ENCODE data around the gene NPAS3. TPM values are rescaled to one million over a fixed set of nuclear protein-coding genes. Genes with fewer than 3 reads are reported as not detected.

Gene NPAS3
- total and polyA plus RNA-seq, 2 of the 8 experiments (the other 6 are each of a cell fraction or from before 2014, with no cell fraction given): 0.11 to 0.60 TPM

- no peaks in the 10 kb centered on the region for H3K9me3 ChIP-seq (ENCODE audit: insufficient read depth in 2 of 2, low read depth in 1 of 2, low read length in 1 of 2)
- no peak overlapping the region for H2BK5ac ChIP-seq (ENCODE audit: low read depth, low read length)
- H2AFZ ChIP-seq (ENCODE audit: low read length): no peak overlapping the region
- no peaks in the 10 kb centered on the region for H3K79me1 ChIP-seq (ENCODE audit: low read depth, low read length)
- no peak for FAIRE-seq
- no peak overlapping the region for H2BK12ac ChIP-seq (ENCODE audit: low read depth, low read length)
- no peak overlapping the region for H3K27ac ChIP-seq (ENCODE audit: low read depth, low read length)
- no peak overlapping the region for H2AK5ac ChIP-seq (ENCODE audit: low read depth, low read length)
- peaks cover 0 to 4% (median 0%) of the 10 kb centered on the region in 4 experiments; a peak in 1 of 7 replicates for H3K4me1 ChIP-seq (replicated peaks in 1 of 4; ENCODE audit: control insufficient read depth in 3 of 4, insufficient read depth in 4 of 4, low read length in 3 of 4)
- H4K91ac ChIP-seq (replicated peaks; ENCODE audit: insufficient read length, low read length): no peak overlapping the region
- no peaks in the 10 kb centered on the region for H3K36me3 ChIP-seq (ENCODE audit: control insufficient read depth in 2 of 4, insufficient read depth in 4 of 4, low read length in 3 of 4)
- H3K4me2 ChIP-seq (ENCODE audit: insufficient read depth in 1 of 2, low read depth in 2 of 2, low read length in 2 of 2): no peak overlapping the region
- no peak overlapping the region for H2BK120ac ChIP-seq (replicated peaks; ENCODE audit: low read depth, low read length)
- no peak overlapping the region for H2BK20ac ChIP-seq (ENCODE audit: low read length)
- TF ChIP-seq CTCF (IDR thresholded peaks at IDR 0.05; ENCODE audit: control extremely low read depth in 1 of 3, insufficient read depth in 1 of 3, low read depth in 1 of 3, low read length in 3 of 3): no peak
- no peak overlapping the region for H3K18ac ChIP-seq (ENCODE audit: extremely low read depth, low read length)
- no peak overlapping the region for H3K4ac ChIP-seq (replicated peaks; ENCODE audit: insufficient read length, low read depth, low read length)
- H4K20me1 ChIP-seq (replicated peaks in 1 of 2; ENCODE audit: control insufficient read depth in 1 of 2, insufficient read depth in 2 of 2, low read length in 2 of 2): no peaks in the 10 kb centered on the region
- H3K4me3 ChIP-seq (ENCODE audit: extremely low read depth in 1 of 4, insufficient read depth in 2 of 4, low read depth in 3 of 4, low read length in 4 of 4): no peak overlapping the region
- no peaks in the 10 kb centered on the region for H3K27me3 ChIP-seq (replicated peaks in 1 of 4; ENCODE audit: control insufficient read depth in 3 of 4, extremely low read depth in 1 of 4, insufficient read depth in 3 of 4, low read length in 3 of 4)
- H3K23ac ChIP-seq (ENCODE audit: insufficient read length): no peak overlapping the region
- 93% methylated on average over 5 of the region's 5 CpGs; no CpG with 5 or more reads in 1 of the 2 experiments for WGBS, 2 experiments (ENCODE audit: extremely low coverage in 1 of 2, insufficient coverage in 1 of 2, insufficient read length in 1 of 2, insufficient replicate concordance in 2 of 2, low coverage in 1 of 2, low lambda C conversion rate in 2 of 2, missing lambda C conversion rate in 1 of 2)
- DNase-seq (ENCODE audit: low read depth in 1 of 2, low spot score in 2 of 2): no peak
- H3K56ac ChIP-seq (replicated peaks; ENCODE audit: insufficient read length, low read depth, low read length): no peak overlapping the region
- no peak overlapping the region for H4K5ac ChIP-seq (ENCODE audit: insufficient read length, low read depth, low read length)
- H4K8ac ChIP-seq (ENCODE audit: extremely low read depth, insufficient read depth, low read length): no peak overlapping the region
- H3K23me2 ChIP-seq (ENCODE audit: low read depth, low read length): no peaks in the 10 kb centered on the region
- ChIA-PET CTCF (ENCODE audit: partially characterized antibody) (no interaction called here), POLR2A (ENCODE audit: partially characterized antibody) (no interaction called here)
- H3K14ac ChIP-seq (ENCODE audit: insufficient read length): no peak overlapping the region
- H2BK15ac ChIP-seq (ENCODE audit: low read length): no peak overlapping the region
- H3K79me2 ChIP-seq (ENCODE audit: control insufficient read depth in 1 of 2, insufficient read depth in 2 of 2, low read length in 2 of 2): no peaks in the 10 kb centered on the region
- no peak overlapping the region for H3K9ac ChIP-seq (replicated peaks in 1 of 4; ENCODE audit: extremely low read depth in 1 of 4, low read depth in 3 of 4, low read length in 3 of 4)
These were observed 474.7 kb downstream of the NPAS3 start for GRCh38 chr14:33413381-33413780.

All from H1 (cell line).